GM23338 (cell line): ENCODE data around the gene CRY1. TPM values are rescaled to one million over a fixed set of nuclear protein-coding genes. Genes with fewer than 3 reads are reported as not detected.
A peak's percentile ranks its signal among the peaks of the same experiment; 100 is the strongest.
"Not testable (repeated sequence)": the region's sequence is repeated elsewhere in the genome, so short reads cannot be mapped to it uniquely, and the experiment has no call there.

ENCODE experiments used
- ATAC-seq: fragments of 200-7000 bp; cut with Tn5 transposase; 3 replicates; pipeline ENCODE4 v1.9.1; 2020
- DNase-seq: peaks from one replicate; pipeline ENCODE4 v3.0.0-alpha.2; 2015; ENCODE audit warnings: low spot score
- H2AFZ ChIP-seq: fragments of 200-600 bp; sonication (generic); 2 replicates; pipeline ENCODE4 v1.8.0; 2016; ENCODE audit warnings: antibody characterized with exemption, mild to moderate bottlenecking, moderate library complexity
- H3F3A ChIP-seq: fragments of 200-600 bp; sonication (generic); replicated peaks from 2 replicates; pipeline ENCODE4 v1.8.0; 2017; ENCODE audit warnings: antibody characterized with exemption, mixed run types, low read depth
- H3K27ac ChIP-seq: fragments of 200-600 bp; sonication (generic); 2 replicates; pipeline ENCODE4 v1.6.1; 2016; ENCODE audit warnings: low read depth
- H3K27me3 ChIP-seq: fragments of 200-600 bp; sonication (generic); 2 replicates; pipeline ENCODE4 v1.8.0; 2016; ENCODE audit warnings: mild to moderate bottlenecking, mixed run types, moderate library complexity; ENCODE audit not compliant: insufficient read depth
- H3K36me3 ChIP-seq: fragments of 200-600 bp; sonication (generic); 2 replicates; pipeline ENCODE4 v1.8.0; 2016; ENCODE audit warnings: mild to moderate bottlenecking; ENCODE audit not compliant: insufficient read depth
- H3K4me1 ChIP-seq: fragments of 200-600 bp; sonication (generic); 2 replicates; pipeline ENCODE4 v1.8.0; 2016; ENCODE audit warnings: mild to moderate bottlenecking, moderate library complexity; ENCODE audit not compliant: insufficient read depth
- H3K4me2 ChIP-seq: fragments of 200-600 bp; sonication (generic); 2 replicates; pipeline ENCODE4 v1.7.1; 2017; ENCODE audit warnings: mixed run types
- H3K4me3 ChIP-seq: fragments of 200-600 bp; sonication (generic); 2 replicates; pipeline ENCODE4 v1.6.1; 2016; ENCODE audit warnings: mixed run types
- H3K79me2 ChIP-seq: fragments of 200-600 bp; sonication (generic); replicated peaks from 2 replicates; pipeline ENCODE4 v1.8.0; 2017; ENCODE audit warnings: mild to moderate bottlenecking; ENCODE audit not compliant: insufficient read depth
- H3K9me2 ChIP-seq: fragments of 200-600 bp; sonication (generic); 2 replicates; pipeline ENCODE4 v1.8.0; 2017; ENCODE audit not compliant: insufficient read depth
- H4K20me1 ChIP-seq: fragments of 200-600 bp; sonication (generic); replicated peaks from 2 replicates; pipeline ENCODE4 v1.8.0; 2017; ENCODE audit warnings: mild to moderate bottlenecking; ENCODE audit not compliant: insufficient read depth
- H3K27ac Mint-ChIP-seq: 2 replicates; pipeline ENCODE4 v1.8.0; 2020; ENCODE audit warnings: inconsistent platforms, mild to moderate bottlenecking, moderate library complexity, mixed read lengths
- H3K27me3 Mint-ChIP-seq: 3 replicates; pipeline ENCODE4 v1.8.0; 2022; ENCODE audit warnings: low read depth, mild to moderate bottlenecking, moderate library complexity, mixed read lengths, inconsistent platforms; ENCODE audit not compliant: insufficient read depth, poor library complexity
- H3K36me3 Mint-ChIP-seq: 3 replicates; pipeline ENCODE4 v1.8.0; 2021; ENCODE audit warnings: low read depth, mild to moderate bottlenecking, inconsistent platforms, moderate library complexity, mixed read lengths
- H3K4me1 Mint-ChIP-seq: 3 replicates; pipeline ENCODE4 v1.8.0; 2020; ENCODE audit warnings: mild to moderate bottlenecking, inconsistent platforms, mixed read lengths
- H3K4me3 Mint-ChIP-seq: 3 replicates; pipeline ENCODE4 v1.8.0; 2021; ENCODE audit warnings: moderate library complexity, mild to moderate bottlenecking, inconsistent platforms, mixed read lengths
- H3K9me3 Mint-ChIP-seq: 3 replicates; pipeline ENCODE4 v1.8.0; 2020; ENCODE audit warnings: moderate library complexity, mild to moderate bottlenecking, inconsistent platforms, mixed read lengths
- CREB1 ChIP-seq: fragments of 250-450 bp; sonication (Bioruptor Pico); IDR thresholded peaks from 2 replicates; pipeline ENCODE4 v1.5.0; 2020; ENCODE audit warnings: low read depth, mild to moderate bottlenecking, moderate library complexity
- CTCF ChIP-seq, 2 experiments: fragments of 200-600 bp in 1 of 2; sonication (generic) in 1 of 2; conservative IDR thresholded peaks; 2 replicates each; pipeline versions ENCODE4 v1.5.1 to v1.6.1; 2016 to 2017; ENCODE audit warnings: antibody characterized with exemption in 2 of 2, low read depth in 2 of 2, mild to moderate bottlenecking in 2 of 2, moderate library complexity in 1 of 2
- ETS1 ChIP-seq: IDR thresholded peaks from 2 replicates; pipeline ENCODE4 v1.6.1; 2016; ENCODE audit warnings: antibody characterized with exemption
- JUNB ChIP-seq: IDR thresholded peaks from one replicate; pipeline ENCODE4 v1.6.1; 2016; ENCODE audit warnings: antibody characterized with exemption; ENCODE audit not compliant: unreplicated experiment
- NANOG ChIP-seq: IDR thresholded peaks from 2 replicates; pipeline ENCODE4 v1.6.1; 2016; ENCODE audit warnings: antibody characterized with exemption, borderline replicate concordance
- POLR2AphosphoS5 ChIP-seq: IDR thresholded peaks from 2 replicates; pipeline ENCODE4 v1.6.1; 2016; ENCODE audit warnings: antibody characterized with exemption, low read depth
- STAT1 ChIP-seq: IDR thresholded peaks from one replicate; pipeline ENCODE4 v1.6.1; 2016; ENCODE audit warnings: antibody characterized with exemption; ENCODE audit not compliant: unreplicated experiment
- ZNF114 ChIP-seq: fragments of 250-450 bp; sonication (Bioruptor Pico); IDR thresholded peaks from 2 replicates; pipeline ENCODE4 v1.5.0; 2020; ENCODE audit warnings: mild to moderate bottlenecking, moderate library complexity
- ZNF331 ChIP-seq: fragments of 250-450 bp; sonication (Bioruptor Pico); IDR thresholded peaks from 2 replicates; pipeline ENCODE4 v1.5.0; 2020; ENCODE audit warnings: low read depth, mild to moderate bottlenecking, moderate library complexity
- polyA plus RNA-seq: library from polyadenylated mRNA; unstranded; fragments of >200 nt; fragmentation: Nextera tagmentation; extraction: Ambion mirVana; gene quantifications from 2 replicates; pipeline ENCODE4 v1.2.1, GENCODE V29; 2016
- total RNA-seq: library from RNA; depleted of rRNA; stranded (reverse); fragments of >200 nt; shearing (Covaris generic); gene quantifications from 2 replicates; pipeline ENCODE4 v1.2.3, GENCODE V29; 2014

Gene CRY1
- total and polyA plus RNA-seq, 2 experiments from 2014 or later: 27.7 to 28.2 TPM

GRCh38 chr12:107108995-107109508, 15.7 kb upstream of the CRY1 start (continued):
- no peak for TF ChIP-seq ZNF331 (CRISPR knock-in tag)

DNA sequence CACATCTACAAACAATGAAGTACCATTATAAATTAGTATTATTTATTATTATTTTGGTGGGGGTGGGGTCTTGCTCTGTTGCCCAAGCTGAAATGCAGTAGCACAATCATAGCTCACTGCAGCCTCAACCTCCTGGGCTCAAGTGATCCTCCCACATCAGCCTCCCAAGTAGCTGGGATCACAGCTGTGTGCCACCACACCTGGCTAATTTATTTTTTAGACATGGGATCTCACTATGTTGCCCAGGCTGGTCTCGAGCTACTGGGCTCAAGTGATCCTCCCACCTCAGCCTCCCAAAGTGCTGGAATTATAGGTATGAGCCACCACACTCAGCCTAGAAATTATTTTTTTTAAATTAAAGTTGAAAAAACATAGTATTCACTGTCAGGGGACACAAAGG, 15.0 kb upstream of the CRY1 start:
- not testable (repeated sequence) for ATAC-seq, H3K9me3 Mint-ChIP-seq, H3K79me2 ChIP-seq, H3K9me2 ChIP-seq, DNase-seq, H3K4me1 ChIP-seq, H3K4me3 ChIP-seq, H4K20me1 ChIP-seq, H3K36me3 Mint-ChIP-seq, H2AFZ ChIP-seq, H3K27ac ChIP-seq, H3K27me3 ChIP-seq, H3K4me2 ChIP-seq, H3F3A ChIP-seq, H3K27ac Mint-ChIP-seq, H3K36me3 ChIP-seq, H3K27me3 Mint-ChIP-seq, H3K4me3 Mint-ChIP-seq
- H3K4me1 Mint-ChIP-seq: peaks cover 14% of the 10 kb centered on the region; the same call in 2 of the 3 replicates

DNA sequence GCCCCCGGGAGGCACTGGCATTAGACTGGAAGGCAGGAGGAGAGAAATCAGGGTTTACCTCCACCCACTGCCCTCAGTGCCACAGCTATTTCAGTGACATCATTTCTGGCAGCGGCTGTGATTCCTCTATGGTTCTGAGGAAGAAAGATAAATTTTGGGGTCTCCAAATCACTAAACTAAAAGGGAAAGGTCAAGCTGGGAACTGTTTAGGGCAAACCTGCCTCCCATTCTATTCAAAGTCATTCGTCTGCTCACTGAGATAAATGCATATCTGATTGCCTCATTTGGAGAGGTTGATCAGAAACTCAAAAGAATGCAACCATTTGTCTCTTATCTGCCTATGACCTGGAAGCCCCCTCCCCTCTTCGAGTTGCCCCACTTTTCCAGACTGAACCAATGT, 14.0 kb upstream of the CRY1 start:
- Mint-ChIP-seq H3K4me3 (no peak overlapping the region), H3K27ac (no peak overlapping the region), H3K27me3 (no peaks in the 10 kb centered on the region), H3K9me3 (no peaks in the 10 kb centered on the region; the same call in 2 of the 3 replicates), H3K4me1 (peaks cover 14% of the 10 kb centered on the region; the same call in 2 of the 3 replicates), H3K36me3 (no peaks in the 10 kb centered on the region)
- Histone ChIP-seq H3K79me2 (no peaks in the 10 kb centered on the region), H2AFZ (no peak overlapping the region), H3K4me1 (no peaks in the 10 kb centered on the region), H3K27me3 (no peaks in the 10 kb centered on the region), H3F3A (no peaks in the 10 kb centered on the region), H3K9me2 (no peaks in the 10 kb centered on the region), H3K4me2 (no peak overlapping the region), H3K36me3 (no peaks in the 10 kb centered on the region), H4K20me1 (no peaks in the 10 kb centered on the region), H3K27ac (no peak overlapping the region), H3K4me3 (no peak overlapping the region)
- DNase-seq (no peak), ATAC-seq (no peak)
- TF ChIP-seq CTCF (conservative IDR thresholded peaks at IDR 0.05; ENCODE audit: low read depth in 2 of 2) (no peak), JUNB (no peak)

DNA sequence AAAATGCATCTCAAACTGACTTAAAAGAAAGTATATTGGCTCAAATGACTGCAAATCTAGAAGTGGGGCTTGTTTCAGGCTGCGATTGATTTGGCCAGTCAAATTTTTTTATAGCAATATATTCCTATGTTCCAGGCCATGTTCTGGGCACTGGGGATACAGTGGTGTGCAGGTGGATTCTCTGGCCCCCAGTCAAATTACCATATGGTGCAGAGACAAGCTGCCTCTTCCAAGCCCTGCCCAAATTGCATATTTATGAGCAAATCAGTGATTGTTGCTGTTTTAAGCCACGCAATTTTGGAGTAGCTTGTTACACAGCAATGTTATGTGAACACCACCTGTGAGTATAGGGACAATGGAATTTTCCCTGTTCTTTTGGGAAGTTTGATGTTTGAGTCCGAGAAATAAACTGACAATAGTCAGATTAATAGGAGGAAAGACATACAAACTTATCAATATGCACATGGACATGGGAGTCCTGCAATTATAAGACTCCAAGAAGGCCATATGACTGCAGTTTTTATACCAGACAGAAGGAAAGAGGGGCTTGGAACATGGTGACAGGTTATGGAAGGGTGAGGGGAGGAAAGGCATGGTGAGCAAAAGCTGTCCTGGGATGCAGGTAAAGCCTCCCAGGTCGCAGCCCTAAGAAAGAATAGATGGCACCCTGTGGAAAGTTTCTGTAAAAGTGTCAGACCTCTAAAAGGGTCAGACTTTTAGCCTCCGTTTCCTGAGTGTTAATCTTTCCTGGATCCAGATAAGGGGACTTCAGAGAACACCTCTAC, 13.1 kb upstream of the CRY1 start:
- no peak for DNase-seq
- Mint-ChIP-seq H3K9me3 (no peaks in the 10 kb centered on the region; the same call in 2 of the 3 replicates), H3K4me1 (peaks cover 14% of the 10 kb centered on the region; the same call in 2 of the 3 replicates), H3K4me3 (no peak overlapping the region), H3K36me3 (no peaks in the 10 kb centered on the region), H3K27me3 (no peaks in the 10 kb centered on the region), H3K27ac (no peak overlapping the region)
- H4K20me1 ChIP-seq: no peaks in the 10 kb centered on the region
- H3F3A ChIP-seq: no peaks in the 10 kb centered on the region
- no peaks in the 10 kb centered on the region for H3K27me3 ChIP-seq
- H3K4me2 ChIP-seq: no peak overlapping the region
- no peak overlapping the region for H3K4me3 ChIP-seq
- peak overlapping the region; percentile 47; the same call in 1 of the 2 replicates for H2AFZ ChIP-seq
- no peaks in the 10 kb centered on the region for H3K9me2 ChIP-seq
- H3K4me1 ChIP-seq: no peaks in the 10 kb centered on the region
- H3K79me2 ChIP-seq: no peaks in the 10 kb centered on the region
- no peaks in the 10 kb centered on the region for H3K36me3 ChIP-seq
- no peak overlapping the region for H3K27ac ChIP-seq
- no peak for ATAC-seq
- no peak for TF ChIP-seq CTCF (conservative IDR thresholded peaks at IDR 0.05; ENCODE audit: low read depth in 2 of 2)
- TF ChIP-seq NANOG: no peak
- TF ChIP-seq POLR2AphosphoS5: no peak
- TF ChIP-seq ZNF331 (CRISPR knock-in tag): no peak
- TF ChIP-seq CREB1 (CRISPR knock-in tag): no peak
- TF ChIP-seq ZNF114 (CRISPR knock-in tag): no peak
- no peak for TF ChIP-seq STAT1
- no peak for TF ChIP-seq JUNB
- TF ChIP-seq ETS1: no peak
